AG10803 (cell line): Measurements from ENCODE around the gene NCBP1.
A peak's percentile ranks its signal among the peaks of the same experiment; 100 is the strongest.
"Not testable (repeated sequence)": the region's sequence is repeated elsewhere in the genome, so short reads cannot be mapped to it uniquely, and the experiment has no call there.

Experiments
- DNase-seq: peaks from one replicate; pipeline ENCODE4 v3.0.0; 2010; ENCODE audit warnings: low read depth
- H3K4me3 ChIP-seq: 2 replicates; pipeline ENCODE4 v1.5.1; 2011; ENCODE audit warnings: mild to moderate bottlenecking, low read length, control low read depth
- CTCF ChIP-seq: conservative IDR thresholded peaks from 2 replicates; pipeline ENCODE4 v1.5.1; 2011; ENCODE audit warnings: mild to moderate bottlenecking, low read length, control low read depth, inconsistent platforms

NCBP1 gene, protein sequence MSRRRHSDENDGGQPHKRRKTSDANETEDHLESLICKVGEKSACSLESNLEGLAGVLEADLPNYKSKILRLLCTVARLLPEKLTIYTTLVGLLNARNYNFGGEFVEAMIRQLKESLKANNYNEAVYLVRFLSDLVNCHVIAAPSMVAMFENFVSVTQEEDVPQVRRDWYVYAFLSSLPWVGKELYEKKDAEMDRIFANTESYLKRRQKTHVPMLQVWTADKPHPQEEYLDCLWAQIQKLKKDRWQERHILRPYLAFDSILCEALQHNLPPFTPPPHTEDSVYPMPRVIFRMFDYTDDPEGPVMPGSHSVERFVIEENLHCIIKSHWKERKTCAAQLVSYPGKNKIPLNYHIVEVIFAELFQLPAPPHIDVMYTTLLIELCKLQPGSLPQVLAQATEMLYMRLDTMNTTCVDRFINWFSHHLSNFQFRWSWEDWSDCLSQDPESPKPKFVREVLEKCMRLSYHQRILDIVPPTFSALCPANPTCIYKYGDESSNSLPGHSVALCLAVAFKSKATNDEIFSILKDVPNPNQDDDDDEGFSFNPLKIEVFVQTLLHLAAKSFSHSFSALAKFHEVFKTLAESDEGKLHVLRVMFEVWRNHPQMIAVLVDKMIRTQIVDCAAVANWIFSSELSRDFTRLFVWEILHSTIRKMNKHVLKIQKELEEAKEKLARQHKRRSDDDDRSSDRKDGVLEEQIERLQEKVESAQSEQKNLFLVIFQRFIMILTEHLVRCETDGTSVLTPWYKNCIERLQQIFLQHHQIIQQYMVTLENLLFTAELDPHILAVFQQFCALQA

DNA sequence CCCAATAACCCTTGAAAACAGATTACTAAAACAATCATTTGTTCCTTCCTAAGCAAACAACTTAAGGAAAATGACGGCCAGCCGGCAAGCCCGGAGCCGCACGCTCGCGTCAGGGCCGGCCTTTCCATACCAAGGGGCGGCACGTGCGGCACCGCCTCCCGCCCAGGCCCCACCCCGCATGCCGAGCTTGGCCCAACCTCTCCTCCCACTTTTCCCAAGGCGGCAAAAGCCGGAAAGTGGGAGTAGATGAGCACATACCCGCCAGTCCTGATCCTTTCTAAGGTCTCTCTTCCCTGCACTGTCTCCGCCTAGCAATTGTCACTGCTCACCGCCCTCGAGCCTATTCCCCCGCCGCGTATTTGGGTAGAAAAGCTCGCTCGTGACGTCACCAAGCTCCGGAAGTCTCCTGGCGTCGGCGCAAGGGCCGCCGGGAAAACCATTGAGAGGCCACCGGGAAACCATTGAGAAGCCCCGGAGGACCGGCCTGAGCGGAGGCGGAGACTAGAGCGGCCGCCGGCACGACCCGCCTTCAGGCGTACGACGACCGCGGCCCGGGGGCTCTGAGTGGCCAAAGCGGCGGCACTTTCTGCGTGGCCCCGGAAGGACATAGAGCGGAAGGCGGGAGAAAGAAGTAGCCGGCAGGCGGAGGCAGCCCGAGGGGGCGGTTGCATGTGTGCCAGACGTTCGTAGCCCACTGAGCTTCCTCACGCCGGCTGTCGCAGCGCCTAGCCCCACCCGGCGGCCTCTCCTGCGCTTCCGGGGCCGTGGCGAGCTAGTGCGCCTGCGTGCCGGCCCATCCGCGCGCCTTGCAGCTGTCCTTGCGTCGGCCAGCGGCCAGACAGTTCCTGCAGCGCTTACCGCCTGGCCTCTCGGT, at the start of gene NCBP1, which contains the start of gene TSTD2:
TSS of gene NCBP1 (plus strand) at position 837 of the 874 bp plus-strand sequence. CDS start 61 bp downstream, outside the sequence.
TSS of gene TSTD2 (minus strand) at position 384 of the 874 bp plus-strand sequence. CDS start 5,806 bp downstream, outside the sequence.
- peak within 1 kb of the TSS; percentile 90 for H3K4me3 ChIP-seq
- DNase-seq: peak; percentile 98
- TF ChIP-seq CTCF: no peak

DNA sequence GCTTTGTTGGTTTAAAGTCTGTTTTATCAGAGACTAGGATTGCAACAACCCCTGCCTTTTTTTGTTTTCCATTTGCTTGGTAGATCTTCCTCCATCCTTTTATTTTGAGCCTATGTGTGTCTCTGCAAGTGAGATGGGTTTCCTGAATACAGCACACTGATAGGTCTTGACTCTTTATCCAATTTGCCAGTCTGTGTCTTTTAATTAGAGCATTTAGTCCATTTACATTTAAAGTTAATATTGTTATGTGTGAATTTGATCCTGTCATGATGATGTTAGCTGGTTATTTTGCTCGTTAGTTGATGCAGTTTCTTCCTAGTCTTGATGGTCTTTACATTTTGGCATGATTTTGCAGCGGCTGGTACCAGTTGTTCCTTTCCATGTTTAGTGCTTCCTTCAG, 48.8 kb upstream of the NCBP1 start:
- not testable (repeated sequence) for H3K4me3 ChIP-seq, DNase-seq

DNA sequence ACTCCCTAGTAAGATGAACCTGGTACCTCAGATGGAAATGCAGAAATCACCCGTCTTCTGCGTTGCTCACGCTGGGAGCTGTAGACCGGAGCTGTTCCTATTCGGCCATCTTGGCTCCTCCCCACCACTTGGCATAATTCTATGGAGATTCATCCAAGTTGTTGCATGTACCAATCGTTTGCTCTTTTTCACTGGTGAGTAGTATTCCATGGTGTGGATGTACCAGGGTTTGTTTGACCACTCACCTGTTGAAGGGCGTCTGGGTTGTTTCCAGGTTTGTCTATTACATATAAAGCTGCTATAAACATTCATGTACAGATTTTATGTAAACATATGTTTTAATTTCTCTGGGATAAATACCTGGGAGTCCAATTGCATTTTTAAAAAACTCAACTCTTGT, 46.7 kb upstream of the NCBP1 start:
- not testable (repeated sequence) for DNase-seq, H3K4me3 ChIP-seq

GRCh38 chr9:97591535-97591934, 42.1 kb upstream of the NCBP1 start:
- DNase-seq: no peak
- no peak for TF ChIP-seq CTCF
- H3K4me3 ChIP-seq: no peak overlapping the region

DNA sequence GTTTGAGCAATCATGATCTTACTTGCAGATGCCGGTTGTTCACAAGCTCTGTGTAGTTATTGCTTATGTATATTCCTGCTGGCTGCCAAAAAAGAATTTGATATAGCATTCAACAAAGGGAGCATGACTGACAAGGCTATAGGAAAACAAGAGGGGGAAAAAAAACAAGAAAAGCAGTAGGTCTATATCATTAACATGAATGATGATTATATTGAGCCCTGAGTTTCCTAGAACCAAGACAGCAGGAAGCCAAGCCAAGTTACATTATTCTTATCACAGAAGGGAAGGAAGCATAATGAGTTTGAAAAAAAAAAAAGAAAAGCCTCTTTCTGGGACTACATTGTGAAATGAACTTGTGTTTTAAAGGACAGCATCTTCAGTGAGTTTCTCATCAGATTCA, 41.5 kb upstream of the NCBP1 start:
- no peak for DNase-seq
- H3K4me3 ChIP-seq: no peak overlapping the region
- no peak for TF ChIP-seq CTCF

DNA sequence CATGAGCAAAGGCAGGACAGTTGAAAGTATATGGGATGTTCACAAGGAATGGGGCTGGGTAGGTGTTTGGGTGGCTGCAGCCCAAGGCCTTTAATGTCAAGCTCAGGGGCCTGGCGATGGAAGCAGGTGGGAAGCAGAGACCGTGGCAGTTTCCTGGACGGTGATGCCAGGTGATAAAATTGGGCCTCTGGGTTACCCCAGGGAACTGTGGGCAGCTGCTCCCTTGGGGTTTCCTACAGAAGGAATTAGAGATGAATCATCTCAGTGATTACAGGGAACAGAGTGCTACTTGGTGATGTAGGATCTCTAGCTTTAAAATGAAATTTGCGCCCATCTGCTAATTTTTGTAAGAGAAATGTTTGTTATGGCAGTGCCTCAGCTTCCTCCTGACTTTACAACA, 39.7 kb upstream of the NCBP1 start:
- no peak for DNase-seq
- no peak for TF ChIP-seq CTCF
- H3K4me3 ChIP-seq: no peak overlapping the region

DNA sequence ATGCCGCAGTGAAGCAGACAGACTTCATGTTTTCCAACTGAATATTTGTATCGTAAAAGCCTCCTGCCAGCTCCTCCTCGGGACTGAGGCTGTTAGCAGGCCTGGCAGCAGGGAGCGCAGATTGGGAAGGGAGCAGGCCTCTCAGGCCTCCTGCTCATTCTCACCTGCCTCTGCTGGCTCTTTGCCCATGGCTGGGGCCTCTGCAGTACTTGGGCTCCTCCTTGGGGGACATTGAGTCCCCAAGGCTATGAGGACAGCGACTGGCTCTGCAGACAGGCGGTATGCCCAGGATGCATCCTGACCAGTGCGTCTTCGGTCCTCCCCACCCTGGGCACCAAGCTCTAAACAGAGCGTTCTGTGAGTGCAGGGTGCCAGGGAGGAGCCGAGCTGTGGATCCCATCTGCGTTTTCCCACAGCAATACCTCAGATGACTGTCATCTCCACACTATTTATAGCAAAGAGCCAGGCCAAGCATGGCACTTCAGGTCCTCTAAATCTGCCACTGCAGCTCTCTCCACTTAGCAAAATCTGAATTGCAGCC, 39.2 kb upstream of the NCBP1 start:
- DNase-seq: no peak
- no peak overlapping the region for H3K4me3 ChIP-seq
- no peak for TF ChIP-seq CTCF
